Body of pancreas (tissue), 4 donors: ENCODE measurements around the gene TCF12. TPM values are rescaled to one million over a fixed set of nuclear protein-coding genes. Genes with fewer than 3 reads are reported as not detected.
"Not testable (repeated sequence)": the region's sequence is repeated elsewhere in the genome, so short reads cannot be mapped to it uniquely, and the experiment has no call there.

Source experiments
- ATAC-seq: fragments of 150-250 bp; one replicate; pipeline ENCODE4 v1.9.1; 2016
- DNase-seq, 4 donors: peaks; one replicate each; pipeline ENCODE4 v3.0.0-alpha.2; 2019
- H3K27ac ChIP-seq, 4 donors: fragments of 200-600 bp; sonication (generic); 1 replicate in 3 of 4; 2 replicates in 1 of 4; pipeline versions ENCODE4 v1.5.1 to v1.6.1; 2016 to 2019; ENCODE audit warnings: mild to moderate bottlenecking in 1 of 4, mixed read lengths in 1 of 4, moderate library complexity in 1 of 4
- H3K27me3 ChIP-seq, 2 donors: fragments of 200-600 bp; sonication (generic); one replicate each; pipeline ENCODE4 v1.6.0; 2016; ENCODE audit warnings: mild to moderate bottlenecking in 1 of 2
- H3K36me3 ChIP-seq, 2 donors: fragments of 200-600 bp; sonication (generic); replicated peaks in 1 of 2; 2 replicates each; pipeline ENCODE4 v1.5.1; 2016; ENCODE audit warnings: low read depth in 2 of 2; ENCODE audit not compliant: insufficient read depth in 1 of 2
- H3K4me1 ChIP-seq: fragments of 200-600 bp; sonication (generic); one replicate; pipeline ENCODE4 v1.6.0; 2016
- H3K4me3 ChIP-seq, 2 donors: fragments of 200-600 bp; sonication (generic); 1 replicate in 1 of 2; 2 replicates in 1 of 2; pipeline ENCODE4 v1.5.1; 2016 to 2019
- H3K9me3 ChIP-seq, 3 donors: fragments of 200-600 bp; sonication (generic); 1 replicate in 2 of 3; 2 replicates in 1 of 3; pipeline ENCODE4 v1.5.1; 2016
- CTCF ChIP-seq, 7 experiments: fragments of 450-650 bp in 4 of 7; fragments of 200-600 bp in 3 of 7; sonication (generic) in 3 of 7; IDR thresholded peaks; one replicate each; pipeline ENCODE4 v1.5.1; 2016 to 2019; ENCODE audit warnings: antibody characterized with exemption in 7 of 7
- POLR2A ChIP-seq, 3 donors: fragments of 450-650 bp; IDR thresholded peaks; one replicate each; pipeline ENCODE4 v1.6.1; 2016; ENCODE audit warnings: antibody characterized with exemption in 3 of 3, mild to moderate bottlenecking in 2 of 3
- WGBS, 2 donors: methylation state at CpG; one replicate each; pipeline ENCODE4 v1.1.5; 2017; 5-methylcytosine and 5-hydroxymethylcytosine counted together
- intact Hi-C: fragments of 100-400 bp; cut with DNase I; formaldehyde crosslinking; loops from one replicate; pipeline ENCODE4 v1.15.1; 2023
- total RNA-seq, 2 donors: library from RNA; depleted of rRNA; stranded (reverse); fragments of >200 nt; gene quantifications; one replicate each; pipeline ENCODE4 v1.1.0, GENCODE V29; 2016

TCF12 gene
- total RNA-seq, 2 donors from 2014 or later, result 27.2 to 49.4 TPM

DNA sequence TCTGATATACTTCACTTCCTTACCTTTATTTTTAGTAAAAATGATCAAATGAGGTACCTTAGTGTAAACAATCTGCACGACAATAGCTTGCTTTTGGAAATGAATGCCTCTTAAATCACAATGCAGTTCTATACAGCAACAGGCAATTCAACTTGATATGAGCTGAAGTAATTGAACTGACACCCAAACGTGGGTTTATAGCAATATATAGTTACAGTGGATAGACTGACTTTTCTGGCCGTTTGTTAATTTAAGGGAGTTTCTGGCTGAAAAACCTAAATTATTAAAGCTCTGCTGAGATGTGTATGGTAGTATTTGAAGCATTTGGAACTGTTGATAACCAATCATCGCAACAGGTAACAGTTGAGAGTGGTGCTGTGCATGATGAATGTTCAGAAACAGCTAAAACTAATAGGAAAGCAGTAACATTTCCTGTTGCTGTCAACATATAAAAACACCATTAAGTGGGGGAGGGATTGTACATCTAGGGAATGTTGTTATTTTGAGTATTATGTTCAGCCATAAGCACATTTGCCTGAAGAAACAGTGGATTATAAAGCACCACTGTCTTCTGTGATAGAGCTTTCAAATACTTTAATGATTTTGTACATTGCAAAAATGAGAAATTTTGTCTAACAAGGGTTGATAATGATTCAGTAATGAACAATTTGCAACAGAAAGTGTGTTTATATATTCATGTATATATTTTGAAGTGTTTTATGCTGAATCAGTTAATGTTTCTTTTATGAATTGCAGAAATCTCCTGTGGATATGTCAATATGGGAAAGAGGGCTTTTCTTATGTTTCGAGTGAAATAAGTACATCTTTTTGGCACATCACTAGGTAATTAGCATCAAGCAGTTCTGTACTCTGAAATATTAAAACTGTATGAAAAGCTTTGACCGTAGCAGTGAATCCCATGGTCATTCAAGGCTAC lies 176.1 kb downstream of the TCF12 start:
- Histone ChIP-seq H3K27ac (no peak overlapping the region), H3K4me1 (no peaks in the 10 kb centered on the region), H3K4me3 (no peak overlapping the region), H3K27me3 (no peaks in the 10 kb centered on the region), H3K9me3 (no peaks in the 10 kb centered on the region), H3K36me3 (no peaks in the 10 kb centered on the region)
- ATAC-seq, result no peak
- WGBS, 2 donors, result 81 to 87% methylated on average over 6 of the region's 6 CpGs
- intact Hi-C loops, result no loop called here
- TF ChIP-seq CTCF (IDR thresholded peaks at IDR 0.05), result no peak
- TF ChIP-seq POLR2A (IDR thresholded peaks at IDR 0.05), result no peak
- DNase-seq, result no peak

GRCh38 chr15:57095896-57096295 lies 177.5 kb downstream of the TCF12 start:
- intact Hi-C loops, result no loop called here
- no peak for ATAC-seq

DNA sequence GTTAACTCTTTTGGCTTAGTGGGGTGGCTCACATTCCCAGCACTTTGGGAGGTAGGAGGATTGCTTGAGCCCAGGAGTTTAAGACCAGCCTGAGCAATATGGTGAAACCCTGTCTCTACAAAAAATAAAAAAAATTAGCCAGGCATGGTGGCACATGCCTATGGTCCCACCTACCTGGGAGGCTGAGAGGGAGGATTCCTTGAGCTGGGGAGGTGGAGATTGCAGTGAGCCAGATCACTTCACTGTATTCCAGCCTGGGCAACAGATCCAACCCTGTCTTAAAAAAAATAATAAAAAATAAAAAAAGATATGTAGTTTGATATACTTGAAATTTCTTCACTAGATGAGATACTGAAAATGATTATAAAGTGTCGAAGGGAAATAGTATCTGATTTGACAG lies 178.8 kb downstream of the TCF12 start:
- H3K27me3 ChIP-seq, result no peaks in the 10 kb centered on the region
- H3K4me3 ChIP-seq, result no peak overlapping the region
- H3K9me3 ChIP-seq, result no peaks in the 10 kb centered on the region
- no peak overlapping the region for H3K27ac ChIP-seq
- H3K4me1 ChIP-seq, result no peaks in the 10 kb centered on the region
- 92 to 95% methylated on average over 1 of the region's 1 CpG for WGBS, 2 donors
- TF ChIP-seq CTCF (IDR thresholded peaks at IDR 0.05) (no peak), POLR2A (IDR thresholded peaks at IDR 0.05) (no peak)
- ATAC-seq (no peak), DNase-seq (no peak)
- H3K36me3 ChIP-seq, result no peaks in the 10 kb centered on the region
- intact Hi-C loops, result no loop called here

More at GRCh38 chr15:57095896-57096295, 177.5 kb downstream of the TCF12 start:
- H3K4me1 ChIP-seq, result no peaks in the 10 kb centered on the region
- no peaks in the 10 kb centered on the region for H3K36me3 ChIP-seq
- no peaks in the 10 kb centered on the region for H3K27me3 ChIP-seq
- H3K4me3 ChIP-seq, result no peak overlapping the region
- no peaks in the 10 kb centered on the region for H3K9me3 ChIP-seq
- 71 to 76% methylated on average over 4 of the region's 4 CpGs for WGBS, 2 donors
- no peak for DNase-seq
- TF ChIP-seq POLR2A (IDR thresholded peaks at IDR 0.05), result no peak
- TF ChIP-seq CTCF (IDR thresholded peaks at IDR 0.05), result no peak
- H3K27ac ChIP-seq, result no peak overlapping the region

- H3K9me3 ChIP-seq, H3K27me3 ChIP-seq, ATAC-seq, intact Hi-C loops, H3K36me3 ChIP-seq, H3K27ac ChIP-seq, H3K4me1 ChIP-seq, H3K4me3 ChIP-seq: not testable (repeated sequence)
- peak in 1 of 4 donors; percentile 12 for DNase-seq
- 78 to 88% methylated on average over 3 to 4 of the region's 4 CpGs for WGBS, 2 donors
Measured at GRCh38 chr15:57097919-57098543, 179.6 kb downstream of the TCF12 start.

- TF ChIP-seq POLR2A (IDR thresholded peaks at IDR 0.05) (no peak), CTCF (IDR thresholded peaks at IDR 0.05) (no peak)
- H3K4me1 ChIP-seq, result no peaks in the 10 kb centered on the region
- no peaks in the 10 kb centered on the region for H3K9me3 ChIP-seq
- H3K27ac ChIP-seq, result no peak overlapping the region
- no peak overlapping the region for H3K4me3 ChIP-seq
- intact Hi-C loops, result no loop called here
- no peak for ATAC-seq
- WGBS, 2 donors, result 86 to 90% methylated on average over 2 of the region's 2 CpGs
- H3K36me3 ChIP-seq, result no peaks in the 10 kb centered on the region
- DNase-seq, result no peak
- no peaks in the 10 kb centered on the region for H3K27me3 ChIP-seq
Measured at GRCh38 chr15:57098896-57099295, 180.5 kb downstream of the TCF12 start.
